HG03175 (cell line): Measurements from ENCODE around the gene PRR4.

ENCODE experiments used
- ATAC-seq: cut with Tn5 transposase; IDR thresholded peaks from one replicate; pipeline ENCODE4 v1.9.1; 2021; ENCODE audit warnings: mild to moderate bottlenecking, moderate library complexity; ENCODE audit not compliant: unreplicated experiment

The PRR4 gene, protein sequence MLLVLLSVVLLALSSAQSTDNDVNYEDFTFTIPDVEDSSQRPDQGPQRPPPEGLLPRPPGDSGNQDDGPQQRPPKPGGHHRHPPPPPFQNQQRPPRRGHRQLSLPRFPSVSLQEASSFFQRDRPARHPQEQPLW

DNA sequence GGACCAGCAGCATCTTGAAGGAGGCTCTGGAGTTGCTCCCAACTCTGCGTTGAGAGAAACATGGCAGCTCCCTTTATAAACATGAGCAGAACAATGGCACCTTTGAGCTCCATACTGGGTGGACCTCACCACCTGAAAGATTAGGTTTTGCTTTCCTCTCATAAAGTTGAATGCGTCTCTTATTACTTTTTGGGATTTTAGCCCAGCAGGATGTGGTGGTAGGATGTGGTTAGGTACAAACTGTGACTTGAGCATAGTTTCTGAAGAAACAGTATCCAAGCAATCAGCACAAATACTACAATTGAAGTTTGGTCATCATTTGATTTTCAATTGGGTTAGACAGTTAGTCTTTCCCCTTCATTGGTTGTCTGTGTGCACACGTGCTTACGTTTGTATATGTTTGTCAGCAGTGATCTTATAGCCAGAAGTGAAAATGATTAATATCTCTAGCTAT, at the start of gene PRR4:
Gene PRR4 (minus strand): TSS at position 51 of the 454 bp plus-strand sequence. CDS start 38 bp downstream, at position 13.
- ATAC-seq, result peak; percentile 49

DNA sequence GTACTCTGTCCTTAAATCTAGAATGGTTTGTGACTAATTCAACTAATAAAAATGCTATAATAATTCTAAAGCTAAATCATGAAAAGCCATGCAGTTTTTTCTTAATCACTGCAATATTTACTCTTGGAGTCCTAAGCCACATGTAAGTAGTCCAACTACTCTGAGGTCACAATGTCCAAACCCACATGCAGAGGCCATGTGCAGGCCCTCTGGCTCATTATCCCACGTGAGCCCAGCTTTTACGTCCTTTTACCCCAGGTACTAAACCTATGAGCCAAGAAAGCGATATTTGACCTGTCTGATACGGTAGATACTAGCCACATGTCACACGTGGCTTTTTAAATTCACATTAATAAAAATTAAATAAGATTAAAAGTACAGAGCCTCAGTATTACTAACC, 47.6 kb upstream of the PRR4 start:
- ATAC-seq, result no peak

DNA sequence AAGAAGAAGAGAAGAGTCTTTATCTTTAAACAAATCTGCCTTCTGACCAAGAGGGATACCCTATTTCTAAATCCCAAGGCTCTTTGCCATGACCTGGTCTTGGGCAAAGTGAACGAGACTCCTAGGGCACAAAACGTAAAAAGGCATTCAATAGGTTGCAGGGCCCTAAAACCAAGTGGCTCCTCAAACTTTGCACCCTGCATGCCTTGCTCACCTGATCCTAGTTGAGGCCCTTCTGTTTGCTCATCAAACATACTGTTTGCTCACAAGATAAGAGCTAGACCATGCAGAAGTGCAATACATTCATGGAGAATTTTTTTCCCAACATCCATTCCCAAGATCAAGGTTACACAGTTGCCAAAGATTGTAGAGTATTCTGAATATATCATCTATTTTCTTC, 42.7 kb upstream of the PRR4 start:
- ATAC-seq, result no peak

DNA sequence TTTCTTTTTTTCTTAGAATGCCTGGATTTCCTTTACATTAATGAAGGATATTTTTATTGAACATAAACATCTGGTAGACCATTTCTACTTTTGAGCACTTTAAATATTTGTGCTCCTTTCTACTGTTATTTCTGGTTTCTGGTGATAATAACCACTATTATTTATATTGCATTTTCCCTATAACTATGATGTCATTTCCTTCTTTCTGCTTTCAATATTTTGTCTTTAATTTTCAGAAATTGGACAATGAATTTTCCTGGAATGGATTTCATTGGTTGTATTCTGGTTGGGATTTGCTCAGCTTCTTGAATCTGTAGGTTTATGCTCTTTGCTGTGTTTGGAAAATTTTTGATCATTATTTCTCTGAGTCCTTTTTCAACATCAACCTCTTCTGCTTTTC, 40.0 kb upstream of the PRR4 start:
- ATAC-seq, result no peak

DNA sequence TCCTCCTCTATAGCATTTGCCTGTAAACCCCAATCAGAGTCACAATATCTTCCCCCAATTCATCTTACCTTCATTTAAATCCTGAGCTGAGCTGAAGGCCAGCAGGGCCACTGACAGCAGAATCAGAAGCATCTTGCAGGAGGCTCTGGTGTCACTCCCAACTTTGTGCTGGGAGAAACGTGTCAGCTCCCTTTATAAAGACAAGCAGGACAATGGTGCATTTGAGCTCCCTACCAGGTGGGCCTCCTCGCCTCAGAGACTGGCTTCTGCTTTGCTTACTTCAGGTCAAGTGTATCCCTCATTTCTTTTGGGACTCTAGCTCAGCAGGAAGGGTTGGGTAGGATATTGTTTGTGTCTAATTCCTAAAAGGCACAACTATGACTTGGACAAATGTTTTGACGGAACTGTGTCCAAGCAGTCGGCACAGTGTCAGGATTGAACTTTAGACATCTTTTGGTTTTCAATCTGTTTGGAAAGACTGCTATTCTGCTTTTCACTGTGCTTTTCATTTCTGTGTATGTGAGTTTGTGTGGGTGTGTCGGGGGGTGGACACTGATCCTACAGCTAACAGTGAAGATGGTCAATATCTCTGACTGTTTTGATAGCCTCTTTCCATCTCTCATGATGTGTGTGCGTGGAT, 34.9 kb upstream of the PRR4 start, which contains the start of gene PRH1:
Gene PRH1 (minus strand): TSS at position 170 of the 640 bp plus-strand sequence. CDS start 38 bp downstream, at position 132.
- no peak for ATAC-seq

DNA sequence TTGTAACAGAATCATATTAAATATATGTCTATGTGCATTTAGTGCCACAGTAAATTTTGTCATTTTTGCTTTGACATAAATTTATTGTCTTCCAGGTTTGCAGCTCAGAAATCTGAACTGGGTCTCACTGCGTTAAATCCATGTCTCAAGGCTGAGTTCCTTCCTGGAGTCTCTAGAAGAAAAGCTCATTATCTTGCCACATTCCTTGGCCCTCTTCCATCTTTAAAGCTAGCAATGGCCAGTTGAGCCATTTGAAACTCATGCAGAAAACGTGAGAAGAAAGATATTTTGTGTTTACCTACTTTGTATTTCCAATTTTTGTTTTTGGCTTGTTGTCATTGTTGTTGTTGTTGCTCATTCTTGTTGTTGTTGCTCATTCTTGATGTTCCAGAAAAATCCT, 24.1 kb upstream of the PRR4 start:
- ATAC-seq, result no peak

DNA sequence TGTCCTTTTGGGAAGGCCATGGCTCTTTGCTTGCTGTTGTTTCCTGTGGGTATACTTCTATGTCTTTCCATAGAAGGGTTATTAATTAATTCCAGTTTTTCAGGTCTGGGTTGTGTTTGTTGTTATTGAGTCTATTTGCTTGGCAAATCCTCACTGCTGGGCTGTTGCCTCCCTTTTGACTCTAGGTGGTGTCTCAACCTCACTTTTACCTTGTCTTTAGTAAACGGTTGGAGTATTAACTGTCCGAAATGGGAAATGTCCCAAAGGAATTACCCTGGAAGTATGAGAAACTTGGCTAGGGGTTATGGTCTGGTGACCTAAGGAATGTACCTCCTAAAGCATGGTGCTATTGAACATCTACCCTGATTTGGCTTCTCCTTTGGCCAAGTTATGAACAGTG, 18.1 kb upstream of the PRR4 start:
- no peak for ATAC-seq

DNA sequence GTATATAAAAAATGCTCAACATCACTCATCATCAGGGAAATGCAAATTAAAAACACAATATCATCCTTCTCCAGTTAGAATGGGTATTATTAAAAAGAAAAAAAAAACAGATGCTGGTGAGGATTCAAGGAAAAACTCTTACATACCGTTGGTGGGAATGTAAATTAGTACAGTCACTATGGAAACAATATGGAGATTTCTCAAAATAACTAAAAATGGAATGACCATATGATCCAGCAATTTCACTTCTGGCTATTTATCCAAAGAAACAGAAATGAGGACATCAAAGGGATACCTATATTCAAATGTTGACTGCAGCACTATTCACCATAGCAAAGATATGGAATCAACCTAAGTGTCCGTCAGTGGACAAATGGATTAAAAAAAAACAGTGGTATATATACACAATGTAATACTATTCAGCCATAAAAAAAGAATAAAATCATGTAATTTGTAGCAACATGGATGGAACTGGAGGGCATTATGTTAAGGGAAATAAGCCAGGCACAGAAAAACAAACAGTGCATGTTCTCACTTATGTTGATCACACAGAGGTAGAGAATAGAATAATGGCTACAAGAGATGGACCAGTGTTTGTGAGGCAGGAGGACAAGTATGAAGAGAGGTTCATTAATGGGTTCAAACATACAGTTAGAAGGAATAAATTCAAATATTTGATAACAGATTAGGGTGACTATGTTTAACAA, 14.4 kb upstream of the PRR4 start:
- ATAC-seq, result no peak

DNA sequence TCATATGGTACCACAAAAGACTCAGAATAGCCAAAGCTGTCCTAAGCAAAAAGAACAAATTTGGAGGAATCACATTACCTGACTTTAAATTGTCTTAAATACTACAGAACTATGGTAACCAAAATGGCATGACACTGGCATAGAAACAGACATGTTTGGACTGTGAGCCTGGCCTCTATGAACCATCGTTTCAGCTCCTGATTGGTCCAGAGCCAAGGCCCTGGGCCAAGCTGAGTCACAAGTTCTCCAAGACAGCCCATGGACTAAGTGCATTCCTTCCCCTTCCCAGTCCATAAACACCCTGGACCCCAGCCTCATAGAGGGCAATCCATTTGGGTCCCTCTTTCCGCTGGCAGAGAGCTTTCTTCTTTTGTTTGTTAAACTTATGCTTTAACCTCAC, 12.1 kb upstream of the PRR4 start:
- ATAC-seq, result no peak

DNA sequence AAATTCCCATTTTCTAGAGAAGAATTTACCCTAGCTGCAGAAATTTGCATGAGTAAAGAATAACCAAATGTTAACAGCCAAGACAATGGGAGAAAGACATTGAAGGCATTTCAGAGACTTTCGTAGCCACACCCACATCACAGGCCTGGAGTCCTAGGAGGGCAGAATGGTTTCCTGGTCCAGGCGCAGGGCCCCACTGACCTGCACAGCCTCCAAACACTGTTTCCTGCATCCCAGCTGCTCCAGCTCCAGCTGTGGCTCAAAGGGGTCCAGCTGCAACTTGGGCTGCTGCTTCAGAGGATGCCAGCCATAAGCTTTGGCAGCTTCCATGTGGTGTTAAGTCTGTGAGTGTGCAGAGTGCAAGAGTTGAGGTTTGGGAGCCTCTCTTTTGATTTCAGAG, 6.5 kb upstream of the PRR4 start:
- no peak for ATAC-seq

DNA sequence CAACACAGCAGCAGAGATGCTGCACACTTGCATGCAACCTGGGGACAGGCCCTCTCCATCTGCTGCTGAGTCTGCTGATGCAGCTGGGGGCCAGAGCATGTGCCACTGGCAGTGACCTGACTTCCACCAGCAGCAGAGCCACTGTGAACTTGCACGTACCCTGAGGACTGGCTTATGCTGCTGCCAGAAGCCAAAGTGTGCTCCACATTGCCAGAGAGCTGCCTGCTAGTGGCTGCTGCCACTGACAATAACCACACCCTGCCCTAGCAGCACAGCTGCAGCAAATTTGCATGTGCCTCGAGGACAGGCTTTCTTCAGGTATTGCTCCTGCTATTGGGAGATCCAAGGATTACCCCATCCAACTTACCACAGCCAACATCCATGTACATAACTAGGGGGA, 4.5 kb upstream of the PRR4 start:
- no peak for ATAC-seq

DNA sequence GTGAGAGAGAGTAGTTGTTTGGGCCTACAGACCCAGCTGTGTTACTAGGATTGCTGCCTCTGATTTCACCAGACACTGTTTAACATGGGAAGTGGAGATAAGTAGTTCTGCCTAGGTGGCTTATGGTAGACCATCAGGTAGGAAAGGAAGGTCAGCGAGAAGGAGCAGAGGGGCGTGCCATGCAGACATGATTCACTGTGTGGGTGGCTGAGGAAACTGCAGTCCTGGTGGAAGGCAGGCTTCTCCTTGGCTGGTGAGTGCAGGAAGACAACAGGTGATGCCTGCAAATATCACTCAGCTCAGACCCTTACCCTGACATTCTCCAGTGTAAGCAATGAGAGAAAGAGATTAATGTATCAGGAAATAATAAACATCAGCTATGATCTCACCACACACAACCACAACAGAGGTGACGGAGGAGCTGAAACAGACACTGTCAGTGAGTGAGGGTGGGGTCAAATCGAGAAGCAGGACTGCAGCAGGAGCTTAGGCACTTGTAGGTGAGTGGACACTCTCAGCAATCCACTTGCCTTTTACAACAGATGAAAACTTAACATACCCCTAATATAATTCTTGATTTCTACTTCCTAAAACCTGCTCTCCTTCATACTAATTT, 2.1 kb upstream of the PRR4 start:
- no peak for ATAC-seq

DNA sequence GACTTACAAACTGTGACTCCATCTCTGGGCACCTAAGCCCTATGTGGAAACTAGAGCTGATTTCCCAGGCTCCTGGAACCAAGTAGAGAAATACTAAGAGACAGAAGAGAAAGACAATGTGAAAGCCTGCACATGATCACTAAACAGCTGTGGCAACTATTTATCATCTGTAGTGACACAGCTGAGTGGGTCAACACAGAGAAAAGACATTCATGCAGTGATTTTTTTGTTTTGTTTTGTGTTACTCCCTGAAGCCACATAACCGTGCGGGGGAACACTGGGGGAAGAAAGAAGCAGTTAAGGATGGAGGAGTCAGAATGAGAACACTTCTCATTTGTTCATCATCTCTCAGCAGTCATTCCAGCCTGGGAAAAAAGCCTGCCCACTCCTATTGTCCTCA, 1.5 kb downstream of the PRR4 start:
- ATAC-seq, result no peak

DNA sequence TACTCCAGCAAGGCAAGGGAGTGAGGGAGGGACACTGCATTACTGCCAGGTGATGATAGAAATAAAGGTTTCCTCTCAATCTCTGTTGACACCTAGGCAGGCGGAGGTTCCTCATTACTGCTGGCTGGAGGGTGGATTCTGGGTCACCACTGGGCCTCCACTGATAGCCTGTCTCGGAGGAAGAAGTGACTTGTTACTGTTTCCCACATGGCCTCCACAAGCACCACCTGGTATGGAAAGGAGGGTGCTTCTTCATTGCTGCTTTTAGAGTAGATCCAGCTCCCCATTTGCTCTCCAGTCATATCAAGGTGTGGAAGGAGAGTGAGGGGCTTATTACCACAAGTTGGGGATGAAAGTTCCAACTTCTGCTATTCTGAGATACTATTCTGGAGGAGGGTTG, 6.4 kb downstream of the PRR4 start:
- no peak for ATAC-seq

DNA sequence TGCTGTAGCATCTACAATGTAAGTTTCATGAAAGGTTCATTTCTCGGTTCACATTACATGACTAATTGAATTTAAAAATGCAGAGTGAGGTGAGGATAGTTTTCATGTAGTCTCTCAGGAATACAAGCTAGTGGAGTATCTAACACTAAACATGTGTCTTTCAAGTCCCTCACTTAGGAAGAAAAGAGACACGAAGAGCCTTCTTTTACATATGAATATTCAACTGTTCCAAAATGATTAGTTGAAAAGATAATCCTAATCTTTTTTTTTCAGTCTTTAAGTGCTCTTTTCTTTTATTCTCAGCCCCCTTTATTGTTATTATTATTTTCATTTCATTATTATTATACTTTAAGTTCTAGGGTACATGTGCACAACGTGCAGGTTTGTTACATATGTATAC, 10.8 kb downstream of the PRR4 start:
- no peak for ATAC-seq

DNA sequence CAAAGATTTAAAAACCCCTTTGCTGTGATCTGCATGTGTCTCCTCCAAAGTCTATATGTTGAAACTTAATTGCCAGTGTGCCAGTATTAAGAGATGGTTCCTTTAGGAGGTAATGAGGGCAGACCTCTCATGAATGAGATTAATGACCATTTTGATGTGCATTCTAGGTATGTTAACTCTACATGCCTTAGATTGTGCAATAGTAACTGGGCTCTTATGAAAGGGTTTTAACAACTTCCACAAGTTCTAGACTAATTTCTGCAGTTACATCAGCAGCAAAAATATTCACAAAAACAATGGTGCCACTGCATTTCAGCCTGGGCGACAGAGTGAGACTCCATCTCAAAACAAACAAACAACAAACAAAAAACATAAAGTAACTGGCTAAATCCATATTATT, 19.3 kb downstream of the PRR4 start:
- no peak for ATAC-seq

DNA sequence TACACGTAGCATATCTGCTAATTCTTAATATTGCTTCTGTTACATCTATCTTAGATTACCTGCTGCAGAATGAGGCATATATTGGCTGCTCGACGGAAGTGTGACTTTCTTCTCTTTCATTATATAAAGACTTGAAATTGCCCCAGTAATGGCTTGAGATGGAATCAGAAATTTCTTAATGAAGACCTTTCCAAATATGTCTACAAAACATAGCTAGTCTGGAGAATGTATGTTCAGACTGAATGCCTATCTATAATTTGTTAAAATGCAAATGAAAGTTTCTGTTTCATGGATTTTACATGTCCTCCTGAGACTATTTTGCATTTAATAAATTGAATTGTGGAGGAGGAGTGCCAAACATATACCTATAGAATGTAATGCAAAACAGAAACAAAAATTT, 23.0 kb downstream of the PRR4 start, which contains the start of gene TAS2R10:
Gene TAS2R10 (minus strand): TSS at position 101 of the 400 bp plus-strand sequence. CDS start 89 bp downstream, at position 12.
- ATAC-seq, result no peak

DNA sequence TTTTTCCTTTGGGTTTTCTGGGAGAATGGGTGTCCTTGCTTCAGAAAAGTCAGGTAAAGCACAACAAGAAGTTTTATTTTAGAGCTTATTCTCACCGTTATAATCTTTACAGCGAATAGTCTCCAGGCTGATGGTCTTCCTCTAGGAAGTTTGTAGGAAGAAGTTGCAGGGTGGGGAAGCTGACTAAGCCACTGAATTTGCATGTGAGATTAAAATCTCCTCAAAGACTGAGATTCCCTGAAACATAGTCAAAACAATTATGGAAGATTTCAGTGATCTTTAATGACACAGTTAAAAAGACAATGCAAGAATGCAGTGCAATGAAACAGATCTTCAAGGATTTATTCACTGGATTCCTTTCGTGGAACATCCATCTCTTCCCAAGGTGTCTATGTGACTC, 24.3 kb downstream of the PRR4 start:
- ATAC-seq, result no peak

DNA sequence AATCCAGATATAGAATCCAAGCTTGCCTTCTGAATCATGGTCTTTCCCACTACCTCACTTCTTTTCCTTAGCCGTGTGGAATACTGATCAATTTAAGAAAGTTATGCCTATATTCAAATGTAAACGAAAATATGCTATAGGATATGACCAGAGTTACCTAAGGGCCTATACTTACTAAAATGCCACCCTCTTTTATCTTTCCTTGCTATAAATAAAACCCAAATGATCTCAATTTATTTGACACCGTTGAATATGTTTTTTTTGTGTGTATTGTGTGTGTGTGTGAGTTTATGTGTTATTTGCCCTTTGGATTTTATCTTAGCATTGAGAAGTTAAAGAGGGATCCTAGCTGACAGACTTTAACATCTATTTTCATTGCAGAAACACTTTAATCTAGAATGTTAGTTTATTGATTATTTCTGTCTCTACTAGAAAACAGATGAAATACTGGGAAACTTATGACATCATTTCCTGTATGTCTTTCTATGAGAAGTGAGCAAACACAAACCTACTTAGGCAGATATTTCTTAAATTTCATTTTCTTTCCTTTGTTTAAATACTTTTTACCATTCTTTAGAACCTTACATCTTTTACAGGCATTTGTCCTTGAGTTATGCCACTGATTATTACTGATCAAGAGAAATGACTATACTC, 37.3 kb downstream of the PRR4 start:
- no peak for ATAC-seq

DNA sequence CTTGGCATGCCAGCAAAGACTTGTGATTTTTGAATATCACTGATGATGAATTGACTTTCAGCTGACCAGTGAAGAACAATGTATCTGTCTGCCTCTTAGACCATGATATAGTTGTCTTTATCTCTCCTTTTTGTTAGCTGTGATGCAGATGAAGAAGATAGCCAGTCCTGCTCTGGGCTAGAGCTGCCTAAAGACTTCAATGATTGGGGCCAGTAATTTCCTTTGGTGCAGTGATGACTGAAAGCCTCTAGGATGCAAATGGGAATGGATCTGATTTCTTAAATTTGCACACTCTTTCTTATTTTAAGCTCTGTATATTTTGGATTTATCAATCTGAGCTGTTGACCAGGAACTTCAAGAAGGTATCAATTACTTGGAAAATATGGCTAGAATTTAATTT, 39.2 kb downstream of the PRR4 start, which contains the start of gene TAS2R9:
Gene TAS2R9 (minus strand): TSS at position 101 of the 400 bp plus-strand sequence. CDS start 93 bp downstream, at position 8.
- no peak for ATAC-seq

DNA sequence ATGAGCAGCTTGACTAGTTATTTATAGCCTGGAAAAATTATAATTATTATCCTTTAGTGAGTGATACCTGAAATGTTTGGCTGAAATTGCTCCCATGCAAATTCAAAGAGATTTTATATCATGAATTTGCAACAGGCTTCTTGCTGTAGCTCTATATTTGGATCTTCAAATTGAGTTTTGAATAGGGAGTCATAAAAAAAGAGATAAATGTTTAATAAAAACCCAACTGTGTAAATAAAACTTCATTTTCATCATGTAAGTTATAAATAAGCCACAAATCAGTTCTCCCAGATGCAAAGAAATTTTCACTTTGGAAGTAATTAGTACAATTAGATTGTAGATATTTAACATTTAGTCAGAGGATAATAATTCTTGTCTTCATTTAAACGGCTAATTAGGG, 42.1 kb downstream of the PRR4 start, which contains the start of gene TAS2R8:
Gene TAS2R8 (minus strand): TSS at position 101 of the 400 bp plus-strand sequence. CDS start 306 bp downstream, outside the sequence.
- no peak for ATAC-seq
